Endometrium (tissue), 2 donors: Measurements from ENCODE around the gene IFNL2.

Experiments
- FAIRE-seq: peaks from 2 replicates; lab custom pipeline; 2012; peaks lifted over from hg19 to GRCh38; lab: Jason Lieb, UNC
- donor health status: control.
- donor health status: control.

The IFNL2 gene

DNA sequence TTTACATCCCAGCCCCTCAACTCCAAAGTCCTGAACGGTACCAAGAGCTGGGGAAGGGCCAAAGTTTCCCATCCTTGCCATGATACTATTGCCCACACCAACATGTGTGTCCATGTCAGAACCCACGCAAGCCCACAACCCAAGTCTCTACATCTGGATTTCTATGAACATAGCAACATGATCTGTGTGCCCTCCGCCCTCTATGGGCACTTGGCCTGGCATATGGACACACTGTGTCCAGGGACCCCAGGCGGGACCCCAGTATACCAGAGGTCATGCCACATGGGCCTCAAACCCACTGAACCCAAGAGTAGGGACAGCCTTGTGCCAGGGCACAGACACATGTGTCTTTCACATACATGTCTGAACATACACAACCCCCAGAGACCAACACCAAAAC lies 50.5 kb downstream of the IFNL2 start:
- no peak for FAIRE-seq

DNA sequence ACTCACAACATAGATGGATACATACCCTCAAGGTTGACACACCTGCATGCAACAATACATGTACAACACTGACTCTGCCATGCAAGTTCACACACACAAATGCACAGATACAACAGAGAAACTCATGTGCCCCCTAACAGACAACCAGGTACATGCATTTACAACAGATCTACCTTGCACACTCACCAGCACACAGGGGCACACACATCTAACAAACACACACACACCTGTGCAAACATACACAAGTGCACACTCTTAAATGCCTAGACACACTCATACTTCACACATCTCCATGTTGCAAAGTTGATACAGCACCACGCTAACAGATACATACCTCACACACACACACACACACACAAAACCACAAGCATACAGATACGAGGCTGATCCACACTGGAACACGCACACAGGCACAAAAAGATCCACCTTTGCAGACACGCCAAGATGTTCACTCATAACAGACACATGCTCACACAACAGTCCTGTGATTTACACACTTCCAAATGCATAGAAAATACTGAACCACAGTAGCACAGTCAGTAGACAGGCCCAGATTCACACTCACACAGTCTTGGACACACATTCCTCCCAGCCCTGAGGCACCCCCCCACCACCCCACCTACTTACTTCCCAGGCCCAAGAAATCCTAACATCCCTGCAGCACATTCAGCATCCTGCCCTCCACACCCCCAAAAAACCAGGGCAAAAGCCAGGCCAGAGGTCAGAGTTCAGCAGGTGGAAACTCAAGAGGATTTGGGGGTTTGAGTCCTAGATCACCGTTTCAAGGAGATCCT lies 51.1 kb downstream of the IFNL2 start:
- FAIRE-seq = no peak
